ENCODE results near the gene SPDYE6.

GRCh38 chr7:102403563-102403962, 47.3 kb upstream of the SPDYE6 start:
- TF ChIP-seq POLR2A (IDR thresholded peaks at IDR 0.05; ENCODE audit: extremely low read depth, insufficient read length), result no peak
- TF ChIP-seq, protein P1, sequence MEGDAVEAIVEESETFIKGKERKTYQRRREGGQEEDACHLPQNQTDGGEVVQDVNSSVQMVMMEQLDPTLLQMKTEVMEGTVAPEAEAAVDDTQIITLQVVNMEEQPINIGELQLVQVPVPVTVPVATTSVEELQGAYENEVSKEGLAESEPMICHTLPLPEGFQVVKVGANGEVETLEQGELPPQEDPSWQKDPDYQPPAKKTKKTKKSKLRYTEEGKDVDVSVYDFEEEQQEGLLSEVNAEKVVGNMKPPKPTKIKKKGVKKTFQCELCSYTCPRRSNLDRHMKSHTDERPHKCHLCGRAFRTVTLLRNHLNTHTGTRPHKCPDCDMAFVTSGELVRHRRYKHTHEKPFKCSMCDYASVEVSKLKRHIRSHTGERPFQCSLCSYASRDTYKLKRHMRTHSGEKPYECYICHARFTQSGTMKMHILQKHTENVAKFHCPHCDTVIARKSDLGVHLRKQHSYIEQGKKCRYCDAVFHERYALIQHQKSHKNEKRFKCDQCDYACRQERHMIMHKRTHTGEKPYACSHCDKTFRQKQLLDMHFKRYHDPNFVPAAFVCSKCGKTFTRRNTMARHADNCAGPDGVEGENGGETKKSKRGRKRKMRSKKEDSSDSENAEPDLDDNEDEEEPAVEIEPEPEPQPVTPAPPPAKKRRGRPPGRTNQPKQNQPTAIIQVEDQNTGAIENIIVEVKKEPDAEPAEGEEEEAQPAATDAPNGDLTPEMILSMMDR (IDR thresholded peaks at IDR 0.05; ENCODE audit: low read depth, low read length), result no peak
